Testis (tissue), 3 donors: ENCODE measurements around the gene ANO10. TPM values are rescaled to one million over a fixed set of nuclear protein-coding genes. Genes with fewer than 3 reads are reported as not detected.
"Not testable (repeated sequence)": the region's sequence is repeated elsewhere in the genome, so short reads cannot be mapped to it uniquely, and the experiment has no call there.

ENCODE experiments used
- DNase-seq: peaks from one replicate; pipeline ENCODE4 v3.0.0-alpha.2; 2019
- H3K27ac ChIP-seq, 2 donors: fragments of 200-600 bp; sonication (generic); one replicate each; pipeline ENCODE4 v1.5.1; 2019
- H3K27me3 ChIP-seq: fragments of 200-600 bp; sonication (generic); one replicate; pipeline ENCODE4 v1.5.1; 2019
- H3K36me3 ChIP-seq: fragments of 200-600 bp; sonication (generic); one replicate; pipeline ENCODE4 v1.5.1; 2017; ENCODE audit warnings: low read depth; ENCODE audit errors: missing control alignments
- H3K4me1 ChIP-seq: fragments of 200-600 bp; sonication (generic); one replicate; pipeline ENCODE4 v1.5.1; 2019
- H3K4me3 ChIP-seq, 2 donors: fragments of 200-600 bp; sonication (generic); one replicate each; pipeline ENCODE4 v1.5.1; 2017 to 2019
- H3K9me3 ChIP-seq: fragments of 200-600 bp; sonication (generic); one replicate; pipeline ENCODE4 v1.5.1; 2017
- POLR2A ChIP-seq: fragments of 450-650 bp; IDR thresholded peaks from one replicate; pipeline ENCODE4 v1.6.1; 2017; ENCODE audit warnings: antibody characterized with exemption, mild to moderate bottlenecking, moderate library complexity
- WGBS, 2 donors: methylation state at CpG; one replicate each; pipeline ENCODE4 v1.1.5; 2018; 5-methylcytosine and 5-hydroxymethylcytosine counted together
- intact Hi-C: fragments of 100-400 bp; cut with DNase I; formaldehyde crosslinking; loops from one replicate; pipeline ENCODE4 v1.15.1; 2023; ENCODE audit warnings: low total_unique reads
- polyA plus RNA-seq: library from polyadenylated mRNA; stranded (reverse); fragments of 350-450 nt; fragmentation: Illumina TruSeq; extraction: RNeasy Lipid Tissue Mini Kit (QIAGEN cat#74804); gene quantifications from one replicate; pipeline ENCODE4 v1.2.3, GENCODE V29; 2014; ENCODE audit warnings: low read depth, low replicate concordance; ENCODE audit not compliant: insufficient read depth
- total RNA-seq, 2 donors: library from RNA; depleted of rRNA; stranded (reverse); fragments of >200 nt; gene quantifications; one replicate each; pipeline ENCODE4 v1.2.3, GENCODE V29; 2016
- TF ChIP-seq, protein P1 (sequence below), 3 experiments: fragments of 450-650 bp in 2 of 3; fragments of 200-600 bp in 1 of 3; sonication (generic) in 1 of 3; IDR thresholded peaks; one replicate each; pipeline ENCODE4 v1.5.1; 2016 to 2019; ENCODE audit warnings: antibody characterized with exemption in 3 of 3, mild to moderate bottlenecking in 2 of 3, moderate library complexity in 1 of 3

Gene ANO10
- total and polyA plus RNA-seq, 3 donors from 2014 or later: 19.9 to 26.3 (median 25.0) TPM

DNA sequence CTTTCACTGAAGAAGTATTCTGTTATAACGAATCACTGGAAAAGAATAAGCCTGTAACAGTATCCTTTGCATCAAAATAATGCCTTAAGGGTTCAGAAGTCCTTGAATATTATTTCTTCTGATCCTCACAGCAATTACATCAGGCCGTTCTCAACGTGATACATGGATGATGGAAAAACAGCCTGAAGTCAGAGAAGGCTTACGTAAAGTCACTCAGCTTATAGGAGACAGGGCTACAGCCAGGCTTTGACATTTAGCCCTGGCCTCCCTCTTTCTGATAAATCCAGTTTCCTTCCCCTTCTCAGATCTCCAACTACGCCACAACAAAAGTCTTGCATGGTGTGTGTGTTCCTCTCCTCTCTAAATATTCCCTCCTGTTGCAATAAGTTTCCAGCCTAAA, 131.9 kb downstream of the ANO10 start:
- H3K36me3 ChIP-seq: no peaks in the 10 kb centered on the region
- no peaks in the 10 kb centered on the region for H3K27me3 ChIP-seq
- no peaks in the 10 kb centered on the region for H3K9me3 ChIP-seq
- DNase-seq: no peak
- no peak overlapping the region for H3K4me3 ChIP-seq
- WGBS, 2 donors: 45 to 52% methylated on average over 5 of the region's 5 CpGs
- intact Hi-C loops: no loop called here
- TF ChIP-seq POLR2A: no peak
- TF ChIP-seq, protein P1, sequence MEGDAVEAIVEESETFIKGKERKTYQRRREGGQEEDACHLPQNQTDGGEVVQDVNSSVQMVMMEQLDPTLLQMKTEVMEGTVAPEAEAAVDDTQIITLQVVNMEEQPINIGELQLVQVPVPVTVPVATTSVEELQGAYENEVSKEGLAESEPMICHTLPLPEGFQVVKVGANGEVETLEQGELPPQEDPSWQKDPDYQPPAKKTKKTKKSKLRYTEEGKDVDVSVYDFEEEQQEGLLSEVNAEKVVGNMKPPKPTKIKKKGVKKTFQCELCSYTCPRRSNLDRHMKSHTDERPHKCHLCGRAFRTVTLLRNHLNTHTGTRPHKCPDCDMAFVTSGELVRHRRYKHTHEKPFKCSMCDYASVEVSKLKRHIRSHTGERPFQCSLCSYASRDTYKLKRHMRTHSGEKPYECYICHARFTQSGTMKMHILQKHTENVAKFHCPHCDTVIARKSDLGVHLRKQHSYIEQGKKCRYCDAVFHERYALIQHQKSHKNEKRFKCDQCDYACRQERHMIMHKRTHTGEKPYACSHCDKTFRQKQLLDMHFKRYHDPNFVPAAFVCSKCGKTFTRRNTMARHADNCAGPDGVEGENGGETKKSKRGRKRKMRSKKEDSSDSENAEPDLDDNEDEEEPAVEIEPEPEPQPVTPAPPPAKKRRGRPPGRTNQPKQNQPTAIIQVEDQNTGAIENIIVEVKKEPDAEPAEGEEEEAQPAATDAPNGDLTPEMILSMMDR (IDR thresholded peaks at IDR 0.05): no peak
- H3K27ac ChIP-seq: peak overlapping the region in 1 of 2 donors; percentile 10
- H3K4me1 ChIP-seq: no peaks in the 10 kb centered on the region

DNA sequence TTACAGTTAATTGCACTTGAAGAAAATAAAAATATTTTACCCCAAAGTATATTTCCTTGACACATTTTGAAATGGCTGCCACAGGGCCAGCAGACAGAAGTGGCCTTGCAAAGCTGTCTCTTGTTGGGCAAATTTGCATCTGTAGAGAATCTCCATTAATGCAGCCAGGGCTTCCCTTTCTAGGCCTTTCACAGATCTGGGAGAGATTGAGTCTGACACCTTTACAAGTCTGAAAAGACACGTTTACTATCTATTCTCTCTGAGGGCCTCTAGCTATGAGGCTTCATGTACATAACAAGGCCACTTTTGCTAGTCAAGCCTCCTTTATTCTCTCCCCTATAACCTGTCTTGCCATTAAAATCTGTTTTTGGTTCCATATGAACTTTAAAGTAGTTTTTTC, 135.9 kb downstream of the ANO10 start:
- H3K4me1 ChIP-seq: no peaks in the 10 kb centered on the region
- no peaks in the 10 kb centered on the region for H3K9me3 ChIP-seq
- no peak for TF ChIP-seq POLR2A
- TF ChIP-seq, protein P1 (IDR thresholded peaks at IDR 0.05): no peak
- intact Hi-C loops: no loop called here
- no peaks in the 10 kb centered on the region for H3K36me3 ChIP-seq
- no peak overlapping the region for H3K4me3 ChIP-seq
- 81 to 93% methylated on average over 1 of the region's 1 CpG for WGBS, 2 donors
- H3K27ac ChIP-seq: no peak overlapping the region
- no peak for DNase-seq
- H3K27me3 ChIP-seq: no peaks in the 10 kb centered on the region

DNA sequence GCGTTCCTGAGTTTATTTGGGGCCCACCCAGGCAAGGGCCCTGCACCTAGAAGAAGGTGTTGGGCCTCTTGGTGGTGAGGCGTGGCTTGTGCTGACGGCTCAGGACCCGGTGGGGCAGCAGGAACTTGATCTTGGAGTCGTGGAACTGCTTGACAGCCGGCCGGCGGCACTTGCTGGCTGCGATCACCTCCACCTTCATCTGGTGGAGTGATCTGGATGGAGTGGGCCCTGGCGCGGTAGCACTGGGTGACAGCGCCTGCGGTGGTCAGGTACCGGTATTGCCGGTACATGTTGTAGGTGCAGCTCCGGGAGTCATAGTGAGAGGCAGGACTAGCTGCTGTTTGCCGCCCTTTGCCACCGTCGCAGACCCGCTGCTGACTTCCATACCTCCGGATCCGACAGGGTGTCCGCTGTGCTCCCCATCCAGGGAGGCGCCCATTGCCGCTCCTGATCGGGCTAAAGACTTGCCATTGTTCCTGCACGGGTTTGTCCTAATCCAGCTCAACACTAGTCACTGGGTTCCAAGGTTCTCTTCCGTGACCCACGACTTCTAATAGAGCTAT, 136.8 kb downstream of the ANO10 start:
- Histone ChIP-seq H3K4me3 (no peak overlapping the region), H3K27ac (no peak overlapping the region), H3K4me1 (no peaks in the 10 kb centered on the region), H3K27me3 (no peaks in the 10 kb centered on the region), H3K9me3 (no peaks in the 10 kb centered on the region), H3K36me3 (no peaks in the 10 kb centered on the region)
- TF ChIP-seq, protein P1 (IDR thresholded peaks at IDR 0.05): no peak
- no peak for TF ChIP-seq POLR2A
- intact Hi-C loops: no loop called here
- 84 to 99% methylated on average over 22 to 29 of the region's 29 CpGs for WGBS, 2 donors
- no peak for DNase-seq

DNA sequence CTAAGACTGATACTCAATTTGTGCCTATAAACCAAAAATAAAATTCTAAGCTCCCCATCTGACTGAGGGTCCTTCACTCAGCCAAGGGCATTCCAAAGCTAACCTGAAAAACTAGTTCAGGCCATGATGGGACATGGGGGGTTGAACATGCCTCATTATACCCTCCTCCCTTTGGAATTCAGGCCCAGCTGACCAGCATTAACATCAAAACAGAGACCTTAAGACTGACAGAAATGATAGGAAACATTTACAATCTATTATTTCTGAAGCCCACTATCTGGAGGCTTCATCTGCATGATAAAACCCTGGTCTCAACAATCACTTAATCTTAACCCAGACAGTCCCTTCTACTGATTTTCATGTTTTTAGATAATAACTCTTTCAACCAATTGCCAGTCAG, 140.4 kb downstream of the ANO10 start:
- no peak overlapping the region for H3K4me3 ChIP-seq
- no peak for DNase-seq
- no peaks in the 10 kb centered on the region for H3K36me3 ChIP-seq
- no peak overlapping the region for H3K27ac ChIP-seq
- H3K9me3 ChIP-seq: no peaks in the 10 kb centered on the region
- TF ChIP-seq, protein P1 (IDR thresholded peaks at IDR 0.05): no peak
- TF ChIP-seq POLR2A: no peak
- intact Hi-C loops: no loop called here
- H3K27me3 ChIP-seq: no peaks in the 10 kb centered on the region
- H3K4me1 ChIP-seq: no peaks in the 10 kb centered on the region

DNA sequence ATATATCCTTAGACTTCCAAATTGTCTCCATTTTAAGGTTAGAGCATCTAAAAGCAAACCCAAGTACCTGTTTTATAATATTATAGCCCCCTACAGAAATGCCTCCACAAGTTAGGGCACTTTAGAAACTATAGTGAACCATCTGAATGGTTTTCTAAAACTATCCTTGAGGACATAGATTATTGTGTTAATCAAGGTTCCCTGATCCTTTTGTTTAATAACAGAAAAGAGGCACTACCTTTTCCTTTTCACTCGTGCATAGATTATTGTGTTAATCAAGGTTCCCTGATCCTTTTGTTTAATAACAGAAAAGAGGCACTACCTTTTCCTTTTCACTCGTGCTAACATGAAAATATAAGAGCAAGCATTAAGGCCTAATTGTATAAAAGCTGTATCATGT, 143.0 kb downstream of the ANO10 start:
- H3K36me3 ChIP-seq, DNase-seq, H3K4me1 ChIP-seq, H3K9me3 ChIP-seq, intact Hi-C loops, H3K27ac ChIP-seq, H3K4me3 ChIP-seq, H3K27me3 ChIP-seq: not testable (repeated sequence)
- 54 to 70% methylated on average over 2 of the region's 2 CpGs for WGBS, 2 donors
